H54 (cell line): ENCODE measurements around the gene PCDHGB3.

Source experiments
- DNase-seq: peaks from one replicate; pipeline ENCODE4 v3.0.0; 2011; ENCODE audit warnings: low spot score, mixed read lengths; ENCODE audit not compliant: insufficient read length
- FAIRE-seq: peaks from 3 replicates; lab custom pipeline; 2011; peaks lifted over from hg19 to GRCh38; lab: Jason Lieb, UNC
- POLR2A ChIP-seq: IDR thresholded peaks from 2 replicates; pipeline ENCODE4 v1.6.1; 2011; ENCODE audit warnings: low read depth, mild to moderate bottlenecking, low read length

PCDHGB3 gene

DNA sequence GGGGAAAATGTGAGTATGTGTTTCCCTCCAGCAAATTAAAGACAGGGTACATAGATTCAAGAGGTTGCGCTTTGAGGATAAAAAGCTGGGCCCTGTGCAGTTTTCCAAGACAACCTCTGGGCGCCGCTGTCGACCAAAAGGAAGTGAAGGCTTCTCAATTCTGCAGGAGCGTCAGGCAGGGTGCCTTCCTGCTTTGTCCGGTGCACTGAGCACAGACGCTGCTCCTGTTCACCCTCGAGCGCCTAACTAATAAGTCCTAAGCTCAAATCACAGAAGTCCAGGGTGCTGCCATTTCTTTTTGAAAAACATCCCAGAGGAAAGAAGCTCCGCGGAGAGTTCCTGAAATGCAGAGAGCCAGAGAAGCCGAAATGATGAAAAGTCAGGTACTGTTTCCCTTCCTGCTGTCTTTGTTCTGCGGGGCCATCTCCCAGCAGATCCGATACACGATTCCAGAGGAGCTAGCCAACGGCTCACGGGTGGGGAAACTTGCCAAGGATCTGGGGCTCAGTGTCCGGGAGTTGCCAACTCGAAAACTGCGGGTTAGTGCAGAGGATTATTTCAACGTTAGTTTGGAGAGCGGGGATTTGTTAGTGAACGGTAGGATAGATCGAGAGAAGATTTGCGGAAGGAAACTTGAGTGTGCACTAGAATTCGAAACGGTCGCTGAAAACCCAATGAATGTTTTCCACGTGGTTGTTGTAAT is 20.0 kb upstream of the PCDHGB3 start, which contains the start of gene PCDHGB1:
TSS of gene PCDHGB1 (plus strand) at position 183 of the 703 bp plus-strand sequence. CDS start at position 345, 162 bp downstream.
- DNase-seq (peak; percentile 45), FAIRE-seq (no peak)
- no peak for TF ChIP-seq POLR2A

GRCh38 chr5:141351591-141351990 is 18.5 kb upstream of the PCDHGB3 start:
- TF ChIP-seq POLR2A = no peak
- DNase-seq = no peak
- no peak for FAIRE-seq

DNA sequence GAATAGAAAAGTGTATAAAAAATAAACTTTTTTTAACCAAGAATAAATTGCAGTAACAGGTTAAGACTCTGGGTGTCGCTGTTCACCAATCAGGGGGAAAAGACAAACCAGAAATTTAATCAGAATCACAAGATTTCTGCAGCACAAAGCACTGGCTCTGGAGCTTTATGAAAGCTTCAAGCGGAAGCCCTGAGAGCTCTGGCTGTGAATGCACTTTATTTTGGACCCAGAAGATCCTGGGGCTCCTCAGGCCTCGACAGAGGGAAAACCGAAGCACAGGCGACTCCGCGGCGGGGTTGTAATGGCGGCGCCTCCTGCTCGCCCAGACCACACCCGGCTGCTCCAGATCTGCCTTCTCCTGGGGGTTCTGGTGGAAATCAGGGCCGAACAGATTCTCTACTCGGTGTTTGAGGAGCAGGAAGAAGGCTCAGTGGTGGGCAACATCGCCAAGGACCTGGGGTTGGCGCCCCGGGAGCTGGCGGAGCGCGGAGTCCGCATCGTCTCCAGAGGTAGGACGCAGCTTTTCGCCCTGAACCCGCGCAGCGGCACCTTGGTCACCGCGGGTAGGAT is 15.1 kb upstream of the PCDHGB3 start, which contains the start of gene PCDHGA4:
TSS of gene PCDHGA4 (plus strand) at position 122 of the 570 bp plus-strand sequence. CDS start at position 209, 87 bp downstream.
- DNase-seq = peak; percentile 24
- no peak for TF ChIP-seq POLR2A
- no peak for FAIRE-seq

GRCh38 chr5:141355641-141356040 is 14.4 kb upstream of the PCDHGB3 start:
- DNase-seq (no peak), FAIRE-seq (no peak)
- TF ChIP-seq POLR2A = no peak

DNA sequence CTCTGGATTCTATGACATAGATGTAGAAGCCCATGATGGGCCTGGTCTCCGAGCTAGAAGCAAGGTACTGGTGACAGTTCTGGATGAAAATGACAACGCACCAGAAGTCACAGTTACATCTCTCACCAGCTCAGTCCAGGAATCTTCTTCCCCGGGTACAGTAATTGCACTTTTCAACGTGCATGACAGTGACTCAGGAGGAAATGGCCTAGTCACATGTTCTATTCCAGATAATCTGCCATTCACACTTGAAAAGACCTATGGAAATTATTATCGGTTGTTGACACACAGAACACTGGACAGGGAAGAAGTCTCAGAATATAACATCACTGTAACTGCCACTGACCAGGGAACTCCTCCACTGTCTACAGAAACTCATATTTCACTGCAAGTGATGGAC is 13.9 kb upstream of the PCDHGB3 start:
- FAIRE-seq (no peak), DNase-seq (no peak)
- TF ChIP-seq POLR2A = no peak

DNA sequence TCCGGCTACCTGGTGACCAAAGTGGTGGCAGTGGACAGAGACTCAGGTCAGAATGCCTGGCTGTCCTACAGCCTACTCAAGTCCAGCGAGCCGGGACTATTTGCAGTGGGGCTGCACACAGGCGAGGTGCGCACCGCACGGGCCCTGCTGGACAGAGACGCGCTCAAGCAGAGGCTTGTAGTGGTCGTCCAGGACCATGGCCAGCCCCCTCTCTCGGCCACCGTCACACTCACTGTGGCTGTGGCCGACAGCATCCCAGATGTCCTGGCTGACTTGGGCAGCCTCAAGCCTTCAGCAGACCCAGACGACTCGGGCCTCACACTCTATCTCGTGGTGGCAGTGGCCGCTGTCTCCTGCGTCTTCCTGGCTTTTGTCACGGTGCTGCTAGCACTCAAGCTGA is 13.1 kb upstream of the PCDHGB3 start:
- FAIRE-seq = no peak

DNA sequence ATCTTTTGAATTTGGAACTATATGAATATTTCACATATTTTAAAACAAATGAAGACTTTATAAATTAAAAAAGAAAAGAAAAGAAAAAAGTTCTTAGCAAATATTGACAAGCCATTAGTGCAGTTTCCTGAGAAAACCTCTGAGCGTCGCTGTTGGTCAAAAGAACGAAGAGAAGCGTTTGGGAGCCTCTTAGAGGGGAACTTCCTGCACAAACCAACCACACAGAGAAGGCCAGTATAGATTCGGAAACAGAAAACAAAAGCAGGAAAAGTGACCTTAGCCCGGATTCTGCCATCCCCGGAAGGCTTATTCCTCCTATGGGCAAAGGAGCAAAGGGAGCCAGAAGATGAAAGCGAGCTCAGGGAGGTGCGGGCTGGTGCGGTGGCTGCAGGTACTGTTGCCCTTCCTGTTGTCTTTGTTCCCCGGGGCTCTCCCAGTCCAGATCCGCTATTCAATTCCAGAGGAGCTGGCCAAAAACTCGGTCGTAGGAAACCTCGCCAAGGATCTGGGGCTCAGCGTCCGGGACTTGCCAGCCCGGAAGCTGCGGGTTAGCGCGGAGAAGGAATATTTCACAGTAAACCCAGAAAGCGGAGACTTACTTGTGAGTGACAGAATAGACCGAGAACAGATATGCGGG is 10.1 kb upstream of the PCDHGB3 start, which contains the start of gene PCDHGB2:
TSS of gene PCDHGB2 (plus strand) at position 205 of the 637 bp plus-strand sequence. CDS start at position 347, 142 bp downstream.
- FAIRE-seq (no peak), DNase-seq (peak; percentile 44)
- no peak for TF ChIP-seq POLR2A

More for the DNA sequence above, 13.1 kb upstream of the PCDHGB3 start:
- DNase-seq = no peak
- TF ChIP-seq POLR2A = no peak

DNA sequence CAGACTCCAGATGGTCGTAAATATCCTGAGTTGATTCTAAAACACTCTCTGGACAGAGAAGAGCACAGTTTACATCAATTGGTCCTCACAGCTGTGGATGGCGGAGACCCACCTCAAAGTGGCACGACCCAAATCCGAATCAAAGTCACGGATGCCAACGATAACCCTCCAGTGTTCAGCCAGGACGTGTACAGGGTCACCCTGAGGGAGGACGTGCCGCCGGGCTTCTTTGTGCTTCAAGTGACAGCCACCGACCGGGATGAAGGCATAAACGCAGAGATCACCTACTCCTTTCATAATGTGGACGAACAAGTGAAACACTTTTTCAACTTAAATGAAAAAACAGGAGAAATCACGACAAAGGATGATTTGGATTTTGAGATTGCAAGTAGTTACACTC is 9.4 kb upstream of the PCDHGB3 start:
- FAIRE-seq (no peak), DNase-seq (no peak)
- no peak for TF ChIP-seq POLR2A

DNA sequence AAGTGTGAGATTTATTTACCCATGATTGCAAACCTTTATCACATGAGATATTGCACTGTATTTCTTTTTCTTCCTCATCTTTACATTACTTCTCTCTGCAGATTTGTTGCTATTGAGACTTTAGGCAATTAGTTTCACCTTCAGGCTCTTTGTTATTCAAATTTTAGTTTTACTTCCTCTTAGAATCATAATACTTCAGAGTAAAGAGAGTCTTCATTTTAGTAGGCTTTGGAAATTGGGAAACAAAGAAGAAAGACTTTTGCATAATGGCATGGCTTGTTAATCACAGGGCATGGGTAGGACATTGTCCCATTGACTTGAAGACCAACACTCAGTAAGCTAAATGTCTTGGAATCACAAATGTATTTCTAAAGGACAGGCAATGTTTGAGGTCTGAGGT is 7.3 kb upstream of the PCDHGB3 start:
- DNase-seq (no peak), FAIRE-seq (no peak)
- no peak for TF ChIP-seq POLR2A

DNA sequence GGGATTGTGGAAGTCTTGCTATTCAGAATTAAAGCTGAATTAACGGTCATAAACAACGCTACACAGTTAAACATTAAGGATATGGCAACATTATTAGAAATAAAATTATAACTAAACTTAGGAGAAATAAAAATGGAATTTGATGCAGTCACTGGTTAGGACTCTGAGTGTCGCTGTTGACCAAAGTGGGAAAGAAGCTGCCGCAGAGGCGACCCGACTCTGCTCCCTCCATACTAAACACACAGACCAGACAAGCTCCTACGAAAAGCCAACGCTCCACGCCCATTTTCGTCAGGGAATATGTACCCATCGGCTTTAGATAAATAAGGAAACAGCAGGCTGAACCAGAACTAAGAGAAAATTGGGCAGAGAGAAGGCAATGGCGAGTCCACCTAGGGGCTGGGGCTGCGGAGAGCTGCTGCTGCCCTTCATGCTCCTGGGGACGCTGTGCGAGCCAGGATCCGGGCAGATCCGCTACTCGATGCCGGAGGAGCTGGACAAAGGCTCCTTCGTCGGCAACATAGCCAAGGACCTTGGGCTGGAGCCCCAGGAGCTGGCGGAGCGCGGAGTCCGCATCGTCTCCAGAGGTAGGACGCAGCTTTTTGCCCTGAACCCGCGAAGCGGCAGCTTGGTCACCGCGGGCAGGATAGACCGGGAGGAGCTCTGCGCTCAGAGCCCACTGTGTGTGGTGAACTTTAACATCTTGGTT is 5.9 kb upstream of the PCDHGB3 start, which contains the start of gene PCDHGA5:
TSS of gene PCDHGA5 (plus strand) at position 211 of the 709 bp plus-strand sequence. CDS start at position 380, 169 bp downstream.
- FAIRE-seq = no peak
- no peak for TF ChIP-seq POLR2A
- DNase-seq = no peak

DNA sequence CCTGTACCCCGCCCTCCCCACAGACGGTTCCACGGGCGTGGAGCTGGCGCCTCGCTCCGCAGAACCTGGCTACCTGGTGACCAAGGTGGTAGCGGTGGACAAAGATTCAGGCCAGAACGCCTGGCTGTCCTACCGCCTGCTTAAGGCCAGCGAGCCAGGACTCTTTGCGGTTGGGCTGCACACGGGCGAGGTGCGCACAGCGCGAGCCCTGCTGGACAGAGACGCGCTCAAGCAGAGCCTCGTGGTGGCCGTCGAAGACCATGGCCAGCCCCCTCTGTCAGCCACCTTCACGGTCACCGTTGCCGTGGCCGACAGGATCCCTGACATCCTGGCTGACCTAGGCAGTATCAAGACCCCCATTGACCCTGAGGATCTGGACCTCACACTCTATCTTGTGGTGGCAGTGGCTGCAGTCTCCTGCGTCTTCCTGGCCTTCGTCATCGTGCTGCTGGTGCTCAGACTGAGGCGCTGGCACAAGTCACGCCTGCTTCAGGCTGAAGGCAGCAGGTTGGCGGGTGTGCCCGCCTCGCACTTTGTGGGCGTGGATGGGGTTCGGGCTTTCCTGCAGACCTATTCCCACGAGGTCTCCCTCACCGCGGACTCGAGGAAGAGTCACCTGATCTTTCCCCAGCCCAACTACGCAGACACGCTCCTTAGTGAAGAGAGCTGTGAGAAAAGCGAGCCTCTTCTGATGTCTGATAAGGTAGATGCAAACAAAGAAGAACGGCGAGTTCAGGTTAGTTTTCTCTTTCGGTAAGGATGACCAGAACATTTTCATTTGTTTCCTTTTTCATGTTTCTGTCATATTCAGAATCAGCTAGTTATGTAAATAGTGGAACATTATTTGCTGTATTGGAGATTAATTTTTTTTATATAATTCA is 3.8 kb upstream of the PCDHGB3 start:
- no peak for TF ChIP-seq POLR2A
- no peak for FAIRE-seq
- DNase-seq = no peak

DNA sequence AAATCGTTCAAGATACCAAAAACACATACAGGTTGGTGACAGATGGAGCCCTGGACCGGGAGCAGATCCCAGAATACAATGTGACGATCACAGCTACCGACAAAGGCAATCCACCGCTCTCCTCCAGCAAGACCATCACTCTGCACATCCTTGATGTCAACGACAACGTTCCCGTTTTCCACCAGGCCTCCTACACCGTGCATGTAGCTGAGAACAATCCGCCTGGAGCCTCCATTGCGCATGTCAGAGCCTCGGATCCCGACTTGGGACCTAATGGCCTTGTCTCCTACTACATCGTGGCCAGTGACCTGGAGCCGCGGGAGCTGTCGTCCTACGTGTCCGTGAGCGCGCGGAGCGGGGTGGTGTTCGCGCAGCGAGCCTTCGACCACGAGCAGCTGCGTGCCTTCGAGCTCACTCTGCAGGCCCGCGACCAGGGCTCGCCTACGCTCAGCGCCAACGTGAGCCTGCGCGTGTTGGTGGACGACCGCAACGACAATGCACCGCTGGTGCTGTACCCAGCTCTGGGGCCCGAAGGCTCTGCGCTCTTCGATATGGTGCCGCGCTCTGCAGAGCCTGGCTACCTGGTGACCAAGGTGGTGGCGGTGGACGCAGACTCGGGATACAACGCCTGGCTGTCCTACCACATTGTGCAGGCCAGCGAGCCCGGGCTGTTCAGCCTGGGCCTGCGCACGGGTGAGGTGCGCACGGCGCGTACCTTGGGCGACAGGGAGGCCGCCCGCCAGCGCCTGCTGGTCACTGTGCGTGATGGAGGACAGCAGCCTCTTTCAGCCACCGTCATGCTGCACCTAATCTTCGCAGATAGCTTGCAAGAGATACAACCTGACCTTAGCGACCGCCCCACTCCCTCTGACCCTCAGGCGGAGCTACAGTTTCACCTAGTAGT is 1.8 kb downstream of the PCDHGB3 start:
- FAIRE-seq (no peak), DNase-seq (no peak)
- no peak for TF ChIP-seq POLR2A
